Glomerular endothelial cell (primary cell): ENCODE measurements around the gene ZGLP1. TPM values are rescaled to one million over a fixed set of nuclear protein-coding genes. Genes with fewer than 3 reads are reported as not detected.

Experiments
- DNase-seq: peaks from one replicate; pipeline ENCODE4 v3.0.0-alpha.2; 2011; ENCODE audit warnings: low read depth, low spot score; ENCODE audit errors: extremely low read depth
- total RNA-seq: library from RNA; depleted of rRNA; stranded (reverse); fragments of >200 nt; gene quantifications from 2 replicates; pipeline ENCODE4 v1.2.3, GENCODE V29; 2015

ZGLP1 gene
- total RNA-seq, 1 donor from 2014 or later: 1.3 TPM

DNA sequence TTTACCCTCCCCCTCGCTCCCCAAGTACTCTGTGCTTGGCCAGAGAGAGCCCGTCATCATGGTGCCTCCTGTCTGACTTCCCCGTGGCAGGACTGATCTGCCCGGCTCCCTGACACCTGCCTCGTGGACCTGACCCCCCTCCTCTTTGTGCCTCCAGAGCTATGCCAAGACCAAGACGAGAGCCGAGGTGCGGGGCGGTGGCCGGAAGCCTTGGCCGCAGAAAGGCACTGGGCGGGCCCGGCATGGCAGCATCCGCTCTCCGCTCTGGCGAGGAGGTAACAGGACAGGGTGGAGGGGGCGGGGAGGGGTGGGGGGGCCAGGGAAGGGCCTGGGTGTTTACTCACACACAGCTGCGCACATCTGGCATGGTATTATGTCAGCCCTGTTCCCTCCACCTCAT is 53.1 kb downstream of the ZGLP1 start:
- DNase-seq: no peak

DNA sequence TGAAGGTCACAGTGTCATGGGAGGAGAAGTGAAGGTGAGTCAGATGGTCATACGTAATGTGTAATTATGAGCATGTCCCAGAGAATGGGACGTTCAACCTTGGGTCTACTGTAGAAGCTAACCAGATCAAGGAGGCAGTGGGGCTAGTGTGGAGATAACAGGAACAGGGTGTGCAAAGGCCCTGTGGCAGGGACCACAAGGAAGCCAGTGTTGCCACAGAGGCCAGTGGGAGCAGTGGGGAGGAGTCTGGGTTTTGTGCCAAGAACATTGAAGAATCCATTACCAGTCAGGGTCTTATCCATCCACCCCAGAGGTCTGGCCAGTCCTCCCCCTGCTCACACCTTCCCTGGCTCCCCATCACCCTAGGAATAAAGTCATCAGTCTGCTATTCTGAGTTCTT is 54.3 kb downstream of the ZGLP1 start:
- DNase-seq: no peak

Other genes with a start within 250 kb of the ZGLP1 start
- 51.5 and 55.7 TPM in 2 replicates for gene SHFL, start 223.5 kb downstream of the ZGLP1 start, total RNA-seq
- gene ANGPTL6, start 207.1 kb downstream of the ZGLP1 start, total RNA-seq: 0.29 and 1.4 TPM in 2 replicates
- 31.2 and 39.6 TPM in 2 replicates for gene PPAN, start 203.5 kb downstream of the ZGLP1 start, total RNA-seq
- gene P2RY11, start 198.1 kb downstream of the ZGLP1 start, total RNA-seq: 4.1 and 11.1 TPM in 2 replicates
- gene EIF3G, start 189.9 kb downstream of the ZGLP1 start, total RNA-seq: 235 and 275 TPM in 2 replicates
- gene DNMT1, start 114.9 kb downstream of the ZGLP1 start, total RNA-seq: 40.0 and 83.9 TPM in 2 replicates
- 1.8 and 3.4 TPM in 2 replicates for gene S1PR2, start 78.5 kb downstream of the ZGLP1 start, total RNA-seq
- 68.0 and 68.1 TPM in 2 replicates for gene MRPL4, start 57.6 kb downstream of the ZGLP1 start, total RNA-seq
- 139 and 564 TPM in 2 replicates for gene ICAM1, start 38.7 kb downstream of the ZGLP1 start, total RNA-seq
- 1.8 TPM in 1 of 2 replicates, not detected in the other for gene ICAM4, start 22.9 kb downstream of the ZGLP1 start, total RNA-seq
- 0.06 TPM in 1 of 2 replicates, not detected in the other for gene ICAM5, start 19.9 kb downstream of the ZGLP1 start, total RNA-seq
- 19.0 and 20.8 TPM in 2 replicates for gene FDX2, start 6.2 kb upstream of the ZGLP1 start, total RNA-seq
- 37.4 and 68.2 TPM in 2 replicates for gene RAVER1, start 23.7 kb upstream of the ZGLP1 start, total RNA-seq
- 9.3 and 11.3 TPM in 2 replicates for gene ICAM3, start 29.8 kb upstream of the ZGLP1 start, total RNA-seq
- gene TYK2, start 70.8 kb upstream of the ZGLP1 start, total RNA-seq: 83.1 and 178 TPM in 2 replicates
- gene CDC37, start 93.7 kb upstream of the ZGLP1 start, total RNA-seq: 276 and 332 TPM in 2 replicates
- 4.8 and 5.3 TPM in 2 replicates for gene PDE4A, start 110.7 kb upstream of the ZGLP1 start, total RNA-seq
- gene KEAP1, start 193.5 kb upstream of the ZGLP1 start, total RNA-seq: 69.9 and 70.4 TPM in 2 replicates
- gene S1PR5, start 207.6 kb upstream of the ZGLP1 start, total RNA-seq: 0.88 TPM in 1 of 2 replicates, not detected in the other
- gene ATG4D, start 234.1 kb upstream of the ZGLP1 start, total RNA-seq: 18.9 and 28.4 TPM in 2 replicates